ENCODE measurements around the gene TAOK2.
"Not testable (repeated sequence)": the region's sequence is repeated elsewhere in the genome, so short reads cannot be mapped to it uniquely, and the experiment has no call there.

Gene TAOK2

GRCh38 chr16:30023586-30023985 is 49.9 kb downstream of the TAOK2 start:
- DNase-seq (ENCODE audit: low read depth in 2 of 2): no peak

GRCh38 chr16:30024451-30024850 is 50.8 kb downstream of the TAOK2 start:
- DNase-seq (ENCODE audit: low read depth in 2 of 2): no peak

DNA sequence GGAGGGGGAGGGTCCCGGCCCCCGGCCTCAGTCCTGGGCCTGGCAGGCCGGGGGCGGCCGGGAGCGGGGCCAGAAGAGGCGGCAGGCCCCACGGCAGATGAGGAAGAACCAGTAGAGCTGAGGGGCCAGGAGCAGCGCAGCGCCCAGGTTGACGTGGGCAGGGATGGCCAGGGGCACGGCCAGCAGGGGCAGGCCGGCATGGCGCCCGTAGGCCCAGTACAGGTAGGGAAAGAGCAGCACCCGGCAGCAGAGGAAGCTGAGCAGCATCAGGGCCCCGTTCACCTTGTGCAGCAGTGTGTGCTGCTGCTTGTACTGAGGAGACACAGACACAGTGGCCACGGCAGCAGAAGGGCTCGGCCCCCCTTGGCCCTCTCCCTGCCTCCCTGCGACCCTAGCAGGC is 51.5 kb downstream of the TAOK2 start:
- no peak for DNase-seq (ENCODE audit: low read depth in 2 of 2)

DNA sequence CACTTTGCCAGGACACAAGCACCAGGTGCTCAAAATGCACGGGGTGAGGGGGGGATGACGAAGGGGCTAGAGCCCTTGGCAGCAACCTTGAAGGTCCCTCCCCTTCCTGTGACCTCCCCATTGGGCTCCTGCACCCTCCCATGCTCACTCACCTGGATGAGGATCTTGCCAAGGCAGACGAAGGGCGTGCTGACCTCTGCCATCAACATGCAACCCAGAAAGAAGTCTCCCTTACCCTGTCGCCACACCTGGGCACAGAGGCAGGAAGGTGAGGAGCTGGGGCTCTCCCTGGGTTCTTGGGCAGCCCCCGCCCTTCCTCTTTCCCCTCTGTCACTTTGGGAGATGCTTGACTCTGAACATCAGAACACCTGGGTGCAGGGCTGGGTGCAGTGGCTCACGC is 51.9 kb downstream of the TAOK2 start:
- DNase-seq (ENCODE audit: low read depth in 2 of 2): no peak

DNA sequence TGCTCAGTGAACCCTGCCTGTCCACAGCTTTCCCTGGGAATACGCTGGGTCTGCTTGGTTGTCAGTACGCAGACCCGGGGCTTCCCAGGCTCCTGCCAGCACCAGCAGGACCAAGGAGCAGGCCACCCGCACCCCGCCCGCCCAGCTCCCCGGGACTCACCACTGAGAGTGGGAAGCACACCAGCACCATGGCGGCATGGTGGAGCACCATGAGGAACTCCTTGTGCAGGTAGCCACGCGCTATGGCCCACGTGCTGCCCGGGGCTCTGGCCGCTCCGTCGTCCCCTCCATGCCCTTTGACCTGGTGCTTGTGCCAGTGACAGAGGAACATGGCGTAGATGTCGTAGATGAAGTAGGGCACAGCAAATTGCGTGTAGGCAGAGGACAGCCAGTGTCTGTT is 52.8 kb downstream of the TAOK2 start:
- no peak for DNase-seq (ENCODE audit: low read depth in 2 of 2)

- DNase-seq (ENCODE audit: low read depth in 2 of 2): no peak
These were observed 54.1 kb downstream of the TAOK2 start for GRCh38 chr16:30027588-30028437.

DNA sequence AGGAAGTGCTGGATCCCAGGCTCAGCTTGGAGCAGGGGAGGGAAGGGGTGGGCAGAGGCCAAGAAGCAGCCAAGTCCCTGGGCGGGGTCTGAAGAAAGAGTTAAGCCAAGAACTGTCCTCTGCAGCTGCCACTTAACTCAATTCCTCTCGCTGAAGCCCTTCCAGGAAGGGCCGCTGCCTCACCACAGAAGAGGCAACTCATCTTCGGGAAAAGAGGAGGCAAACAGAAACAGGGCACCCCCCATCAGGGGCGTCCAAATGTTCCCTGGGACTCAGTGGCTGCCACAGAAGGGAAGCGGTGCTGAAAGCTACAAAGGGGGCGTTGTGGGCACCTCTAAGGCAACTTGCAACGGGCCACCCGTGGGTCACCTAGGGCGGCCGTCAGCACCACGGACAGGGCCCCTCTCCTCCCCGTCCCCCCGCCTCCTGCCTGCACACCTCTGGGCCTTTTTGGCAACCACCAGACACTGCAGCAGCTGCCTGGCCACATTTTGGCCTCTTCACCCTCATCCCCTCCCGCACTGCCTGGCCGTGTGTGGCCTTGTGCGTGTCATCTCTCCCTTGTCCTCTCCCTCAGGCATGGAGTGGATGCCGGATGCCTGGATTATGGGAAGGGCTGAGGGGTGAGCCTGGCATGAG is 54.9 kb downstream of the TAOK2 start:
- DNase-seq (ENCODE audit: low read depth in 2 of 2): no peak

GRCh38 chr16:30030011-30030685 is 56.5 kb downstream of the TAOK2 start:
- no peak for DNase-seq (ENCODE audit: low read depth in 2 of 2)

GRCh38 chr16:30030841-30031413 is 57.3 kb downstream of the TAOK2 start, which contains the start of gene TLCD3B:
Gene TLCD3B, minus strand, starts transcription at chr16:30031271. Its CDS starts 744 bp downstream, at chr16:30030527.
- no peak for DNase-seq (ENCODE audit: low read depth in 2 of 2)

GRCh38 chr16:30031477-30031918 is 57.8 kb downstream of the TAOK2 start:
- no peak for DNase-seq (ENCODE audit: low read depth in 2 of 2)

GRCh38 chr16:30032083-30032819 is 58.6 kb downstream of the TAOK2 start:
- DNase-seq (ENCODE audit: low read depth in 2 of 2): peak in 1 of 2 donors; percentile 27

DNA sequence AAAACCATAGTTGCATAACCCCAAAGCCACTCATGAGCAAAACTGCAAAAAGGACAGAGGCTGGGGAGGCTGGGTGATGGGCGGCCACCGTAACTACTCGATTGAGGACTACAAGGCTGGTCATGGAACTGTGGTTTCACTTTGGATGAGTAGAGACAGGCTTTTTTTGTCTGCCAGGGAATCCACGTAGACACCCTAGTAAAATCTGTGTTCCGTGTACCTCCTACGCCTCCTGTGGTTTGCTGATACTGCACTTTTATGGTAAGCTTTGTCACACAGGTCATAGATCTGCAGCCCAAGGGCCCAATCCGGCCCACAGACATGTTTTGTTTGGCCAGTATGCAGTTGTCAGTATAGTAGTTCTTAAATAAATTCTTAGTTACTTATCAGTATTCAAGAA is 59.6 kb downstream of the TAOK2 start:
- DNase-seq (ENCODE audit: low read depth in 2 of 2): no peak

DNA sequence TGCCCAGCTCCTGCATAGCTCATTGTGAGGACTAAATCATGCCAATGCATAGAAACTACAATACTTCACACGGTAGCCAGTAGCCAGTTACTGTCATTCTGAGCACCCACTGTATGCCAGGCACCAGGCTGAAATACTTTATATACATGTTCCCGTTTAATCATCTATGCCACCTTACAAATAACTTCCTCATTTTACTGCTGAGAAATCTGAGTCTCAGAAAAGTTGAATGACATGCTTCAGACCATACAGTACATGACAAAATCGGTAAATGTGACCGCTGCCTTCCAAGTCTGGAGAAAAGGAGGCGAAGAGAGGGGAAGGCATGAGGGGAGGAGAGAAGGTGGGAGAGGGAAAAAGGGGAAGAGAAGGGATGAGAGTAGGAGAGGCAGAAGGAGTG is 66.6 kb downstream of the TAOK2 start:
- DNase-seq (ENCODE audit: low read depth in 2 of 2): no peak

DNA sequence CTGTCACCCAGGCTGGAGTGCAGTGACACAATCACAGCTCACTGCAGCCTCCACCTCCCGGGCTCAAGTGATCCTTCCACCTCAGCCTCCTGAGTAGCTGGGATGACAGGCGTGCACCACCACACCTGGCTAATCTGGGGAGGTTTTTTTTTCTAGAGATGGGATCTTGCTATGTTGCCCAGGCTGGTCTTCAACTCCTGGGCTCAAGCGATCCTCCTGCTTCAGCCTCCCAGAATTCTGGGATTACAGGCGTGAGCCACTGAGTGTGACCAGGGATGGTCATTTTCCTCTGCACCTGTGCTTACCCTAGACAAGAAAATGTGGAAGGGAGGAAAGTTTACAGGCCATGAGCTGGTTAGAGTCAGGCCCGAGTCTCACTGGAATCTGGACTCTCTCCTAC is 67.0 kb downstream of the TAOK2 start:
- not testable (repeated sequence) for DNase-seq (ENCODE audit: low read depth in 2 of 2)

GRCh38 chr16:30041841-30042240 is 68.2 kb downstream of the TAOK2 start:
- DNase-seq (ENCODE audit: low read depth in 2 of 2): no peak
